DLD1 (cell line): ENCODE results near the gene NUCB1.
"Not testable (repeated sequence)": the region's sequence is repeated elsewhere in the genome, so short reads cannot be mapped to it uniquely, and the experiment has no call there.

Source experiments
- in situ Hi-C: cut with HindIII; loops from 2 replicates; pipeline ENCODE4 v1.10.0; 2017; ENCODE audit warnings: low sequenced_read_pairs

The NUCB1 gene

DNA sequence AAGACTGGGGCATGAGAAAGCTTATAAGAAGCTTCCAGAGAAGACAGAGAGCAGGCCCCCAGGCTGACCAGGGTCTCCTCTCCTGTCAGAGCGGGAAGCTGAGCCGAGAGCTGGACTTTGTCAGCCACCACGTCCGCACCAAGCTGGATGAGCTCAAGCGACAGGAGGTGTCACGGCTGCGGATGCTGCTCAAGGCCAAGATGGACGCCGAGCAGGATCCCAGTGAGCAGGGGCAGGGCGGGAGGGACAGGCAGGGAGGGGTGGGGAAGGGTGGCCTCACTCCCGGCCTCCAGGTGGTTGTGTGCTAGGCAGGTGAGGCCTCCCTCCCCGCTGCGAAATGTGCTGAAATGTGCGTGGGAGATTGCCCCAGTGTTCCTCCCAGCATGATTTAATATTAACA is 5.6 kb downstream of the NUCB1 start:
- in situ Hi-C loops = no loop called here

DNA sequence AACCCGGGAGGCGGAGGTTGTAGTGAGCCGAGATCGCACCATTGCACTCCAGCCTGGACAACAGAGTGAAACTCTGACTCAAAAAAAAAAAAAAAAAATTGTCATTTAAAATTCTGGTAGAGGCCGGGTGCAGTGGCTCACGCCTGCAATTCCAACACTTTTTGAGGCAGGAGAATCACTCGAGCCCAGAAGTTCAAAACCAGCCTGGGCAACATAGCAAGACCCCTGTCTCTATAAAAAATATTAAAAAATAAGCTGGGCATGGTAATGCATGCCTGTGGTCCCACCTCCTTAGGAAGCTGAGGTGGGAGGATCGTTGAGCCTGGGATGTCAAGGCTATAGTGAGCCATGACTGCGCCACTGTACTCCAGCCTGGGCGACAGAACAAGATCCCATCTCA is 6.2 kb downstream of the NUCB1 start:
- in situ Hi-C loops = no loop called here

DNA sequence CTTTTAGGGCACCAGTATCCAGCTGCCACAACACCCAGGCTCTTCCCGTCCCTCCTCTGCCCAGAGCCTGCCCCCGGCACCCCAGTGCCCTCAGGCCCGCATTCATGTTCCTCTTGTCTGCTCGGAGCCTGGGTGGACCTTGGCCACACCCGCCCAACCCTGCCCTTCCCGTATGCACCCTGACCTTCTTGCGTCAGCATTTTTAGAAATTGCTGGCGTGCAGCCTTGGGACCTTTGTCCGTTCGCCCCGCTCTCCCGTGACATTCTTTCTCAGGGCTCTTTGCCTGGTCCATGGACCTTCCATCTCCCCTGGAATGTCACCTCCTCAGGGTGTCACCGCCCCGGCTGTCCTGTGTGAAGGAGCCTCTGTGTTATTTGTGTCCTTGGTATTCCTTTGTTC is 7.6 kb downstream of the NUCB1 start:
- in situ Hi-C loops = no loop called here

DNA sequence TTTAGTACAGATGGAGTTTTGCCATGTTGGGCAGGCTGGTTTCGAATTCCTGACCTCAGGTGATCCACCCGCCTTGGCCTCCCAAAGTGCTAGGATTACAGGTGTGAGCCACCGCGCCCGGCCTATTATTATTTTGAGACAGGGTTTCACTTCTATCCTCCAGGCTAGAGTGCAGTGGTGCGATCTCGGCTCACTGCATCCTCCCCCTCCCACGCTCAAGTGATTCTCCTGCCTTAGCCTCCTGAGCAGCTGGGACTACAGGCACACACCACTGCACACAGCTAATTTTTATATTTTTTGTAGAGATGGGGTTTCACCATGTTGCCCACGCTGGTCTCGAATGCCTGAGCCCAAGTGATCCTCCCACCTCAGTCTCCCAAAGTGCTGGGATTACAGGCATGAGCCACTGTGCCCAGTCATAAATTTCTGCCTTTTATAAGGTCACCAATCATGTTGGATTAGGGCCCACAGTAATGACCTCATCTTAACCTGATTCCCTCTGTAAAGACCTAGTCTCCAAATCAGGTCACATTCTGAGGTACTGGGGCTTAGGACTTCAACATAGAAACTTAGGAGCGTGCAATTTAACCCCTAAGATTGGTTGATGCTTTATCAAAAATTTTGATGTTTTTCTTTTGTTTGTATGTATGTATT is 9.4 kb downstream of the NUCB1 start:
- in situ Hi-C loops = not testable (repeated sequence)

- in situ Hi-C loops = no loop called here
Measured at GRCh38 chr19:48910803-48911202, 10.7 kb downstream of the NUCB1 start.

DNA sequence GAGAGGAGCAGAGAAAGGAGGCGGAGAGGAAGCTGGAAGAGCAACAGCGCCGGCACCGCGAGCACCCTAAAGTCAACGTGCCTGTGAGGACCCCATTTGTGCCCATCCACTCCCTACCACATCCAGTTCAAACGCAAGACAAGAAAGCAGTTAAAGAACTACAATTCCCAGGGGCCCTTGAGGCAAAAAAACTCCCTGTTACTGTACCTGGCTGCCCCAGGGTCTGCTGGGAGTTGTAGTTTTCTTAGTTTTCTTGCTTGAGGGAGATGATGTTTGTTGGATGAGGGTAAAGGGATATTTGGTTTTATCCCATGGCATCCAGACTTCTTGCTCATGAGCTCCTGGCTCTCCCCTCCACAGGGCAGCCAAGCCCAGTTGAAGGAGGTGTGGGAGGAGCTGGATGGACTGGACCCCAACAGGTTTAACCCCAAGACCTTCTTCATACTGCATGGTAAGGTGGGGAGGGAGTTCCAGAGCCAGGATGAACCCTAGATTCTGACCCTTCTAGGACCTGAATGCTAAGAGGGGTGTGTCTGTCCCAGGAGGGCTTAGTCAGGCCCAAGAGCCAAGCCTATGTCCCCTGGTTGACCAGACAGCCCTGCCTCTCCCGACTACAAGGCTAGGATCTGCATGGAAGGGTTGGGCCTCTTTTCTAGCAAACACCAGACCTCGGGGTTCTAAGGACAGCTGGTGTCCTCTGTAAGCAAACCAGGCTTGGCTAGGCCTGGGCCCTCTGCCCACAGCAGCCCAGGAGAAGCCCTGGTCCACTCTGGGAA is 13.2 kb downstream of the NUCB1 start:
- in situ Hi-C loops = no loop called here

- in situ Hi-C loops = no loop called here
Measured at GRCh38 chr19:48914181-48914580, 14.1 kb downstream of the NUCB1 start.

DNA sequence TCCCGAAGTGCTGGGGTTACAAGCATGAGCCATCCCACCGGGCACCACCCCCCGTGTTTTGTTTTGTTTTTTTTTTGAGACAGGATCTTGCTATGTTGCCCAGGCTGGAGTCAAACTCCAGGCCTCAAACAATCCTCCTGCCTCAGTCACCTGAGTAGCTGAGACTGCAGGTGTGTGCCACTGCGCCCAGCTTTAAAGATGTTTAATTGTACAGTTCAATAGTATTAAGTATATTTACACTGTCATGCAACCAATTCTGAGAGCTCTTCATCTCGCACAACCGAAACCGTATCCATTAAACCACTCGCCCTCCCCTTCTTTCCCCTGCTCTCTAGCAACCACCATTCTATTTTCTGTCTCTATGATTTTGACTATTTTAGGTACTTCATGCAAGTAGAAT is 15.6 kb downstream of the NUCB1 start:
- in situ Hi-C loops = no loop called here

DNA sequence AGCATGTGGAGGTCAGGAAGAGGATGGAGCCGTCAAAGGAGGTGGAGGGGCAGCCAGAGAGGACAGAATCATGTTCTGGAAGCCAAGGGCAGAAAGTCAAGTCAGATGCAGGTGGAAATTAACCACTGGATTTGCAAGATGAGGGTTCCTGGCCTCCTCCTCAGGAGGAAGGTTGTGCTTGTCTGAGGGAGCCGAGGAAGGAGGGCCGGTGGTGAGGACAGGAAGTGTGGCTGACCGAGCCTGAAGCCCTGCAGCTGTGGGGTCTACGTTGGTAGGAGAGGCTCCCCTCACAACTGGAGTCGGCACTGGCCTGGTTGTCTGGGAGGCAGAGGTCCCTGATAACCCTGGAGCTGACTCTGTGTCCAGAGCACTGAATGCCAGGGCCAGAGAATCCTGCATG is 18.0 kb downstream of the NUCB1 start:
- in situ Hi-C loops = no loop called here

DNA sequence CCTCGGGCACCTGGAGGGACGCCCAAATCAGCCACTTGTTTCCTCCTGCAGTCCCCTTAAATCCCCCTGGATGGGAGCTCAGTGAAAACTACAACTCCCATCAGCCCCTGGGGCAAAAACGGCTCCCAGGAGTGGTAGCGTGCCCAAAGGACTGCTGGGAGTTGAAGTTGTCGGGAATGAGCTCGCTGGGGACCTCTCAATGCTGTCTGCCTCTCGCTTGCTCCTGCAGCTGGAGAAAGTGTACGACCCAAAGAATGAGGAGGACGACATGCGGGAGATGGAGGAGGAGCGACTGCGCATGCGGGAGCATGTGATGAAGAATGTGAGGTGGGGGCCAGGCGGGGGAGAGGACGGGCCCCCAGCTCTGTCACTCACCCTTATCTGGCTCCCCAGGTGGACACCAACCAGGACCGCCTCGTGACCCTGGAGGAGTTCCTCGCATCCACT is 18.7 kb downstream of the NUCB1 start:
- in situ Hi-C loops = no loop called here

GRCh38 chr19:48919271-48919670 is 19.2 kb downstream of the NUCB1 start:
- in situ Hi-C loops = not testable (repeated sequence)

DNA sequence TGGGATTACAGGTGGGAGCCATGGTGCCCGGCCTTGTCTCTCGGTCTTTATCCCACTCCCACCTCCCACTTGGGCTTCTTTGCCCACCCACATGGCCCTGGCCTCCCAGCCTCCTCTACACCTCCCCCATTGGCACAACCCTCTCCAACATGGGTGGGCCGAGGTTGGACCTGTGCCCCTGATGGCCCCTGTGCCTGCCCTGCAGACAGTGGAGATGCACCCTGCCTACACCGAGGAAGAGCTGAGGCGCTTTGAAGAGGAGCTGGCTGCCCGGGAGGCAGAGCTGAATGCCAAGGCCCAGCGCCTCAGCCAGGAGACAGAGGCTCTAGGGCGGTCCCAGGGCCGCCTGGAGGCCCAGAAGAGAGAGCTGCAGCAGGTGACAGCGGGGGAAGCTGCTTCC is 20.8 kb downstream of the NUCB1 start:
- in situ Hi-C loops = no loop called here

DNA sequence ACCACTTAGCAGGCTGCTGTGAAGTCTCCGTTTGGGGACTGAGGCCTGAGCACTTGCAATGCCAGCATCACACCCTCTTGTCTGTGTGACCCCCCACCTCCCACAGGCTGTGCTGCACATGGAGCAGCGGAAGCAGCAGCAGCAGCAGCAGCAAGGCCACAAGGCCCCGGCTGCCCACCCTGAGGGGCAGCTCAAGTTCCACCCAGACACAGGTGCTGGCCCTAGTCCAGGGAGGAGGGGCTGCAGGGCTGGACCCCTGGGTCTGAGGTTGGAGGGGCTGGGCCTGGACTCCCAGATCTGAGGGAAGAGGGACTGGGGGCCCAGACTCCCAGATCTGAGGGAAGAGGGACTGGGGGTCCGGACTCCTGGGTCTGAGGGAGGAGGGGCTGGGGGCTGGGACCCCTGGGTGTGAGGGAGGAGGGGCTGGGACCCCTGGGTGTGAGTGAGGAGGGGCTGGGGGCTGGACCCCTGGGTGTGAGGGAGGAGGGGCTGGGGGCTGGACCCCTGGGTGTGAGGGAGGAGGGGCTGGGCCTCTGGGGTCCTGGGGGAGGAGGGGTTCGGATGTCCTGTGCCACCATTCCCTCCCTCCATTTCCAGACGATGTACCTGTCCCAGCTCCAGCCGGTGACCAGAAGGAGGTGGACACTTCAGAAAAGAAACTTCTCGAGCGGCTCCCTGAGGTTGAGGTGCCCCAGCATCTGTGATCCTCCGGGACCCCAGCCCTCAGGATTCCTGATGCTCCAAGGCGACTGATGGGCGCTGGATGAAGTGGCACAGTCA is 21.8 kb downstream of the NUCB1 start:
- in situ Hi-C loops = no loop called here

DNA sequence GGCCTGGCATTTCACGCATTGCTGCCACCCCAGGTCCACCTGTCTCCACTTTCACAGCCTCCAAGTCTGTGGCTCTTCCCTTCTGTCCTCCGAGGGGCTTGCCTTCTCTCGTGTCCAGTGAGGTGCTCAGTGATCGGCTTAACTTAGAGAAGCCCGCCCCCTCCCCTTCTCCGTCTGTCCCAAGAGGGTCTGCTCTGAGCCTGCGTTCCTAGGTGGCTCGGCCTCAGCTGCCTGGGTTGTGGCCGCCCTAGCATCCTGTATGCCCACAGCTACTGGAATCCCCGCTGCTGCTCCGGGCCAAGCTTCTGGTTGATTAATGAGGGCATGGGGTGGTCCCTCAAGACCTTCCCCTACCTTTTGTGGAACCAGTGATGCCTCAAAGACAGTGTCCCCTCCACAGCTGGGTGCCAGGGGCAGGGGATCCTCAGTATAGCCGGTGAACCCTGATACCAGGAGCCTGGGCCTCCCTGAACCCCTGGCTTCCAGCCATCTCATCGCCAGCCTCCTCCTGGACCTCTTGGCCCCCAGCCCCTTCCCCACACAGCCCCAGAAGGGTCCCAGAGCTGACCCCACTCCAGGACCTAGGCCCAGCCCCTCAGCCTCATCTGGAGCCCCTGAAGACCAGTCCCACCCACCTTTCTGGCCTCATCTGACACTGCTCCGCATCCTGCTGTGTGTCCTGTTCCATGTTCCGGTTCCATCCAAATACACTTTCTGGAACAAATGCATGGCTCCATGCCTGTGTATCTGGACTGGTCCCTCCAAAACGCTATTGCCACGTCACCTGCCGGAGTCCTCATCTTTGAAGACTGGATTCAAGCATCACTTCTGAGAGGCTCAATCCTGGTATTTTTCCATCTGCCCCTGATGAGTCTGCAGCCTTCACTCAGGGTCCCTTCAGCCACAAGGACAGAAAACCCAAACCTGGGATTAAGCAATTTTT is 22.7 kb downstream of the NUCB1 start:
- in situ Hi-C loops = no loop called here

GRCh38 chr19:48925240-48925843 is 25.2 kb downstream of the NUCB1 start:
- in situ Hi-C loops = no loop called here

DNA sequence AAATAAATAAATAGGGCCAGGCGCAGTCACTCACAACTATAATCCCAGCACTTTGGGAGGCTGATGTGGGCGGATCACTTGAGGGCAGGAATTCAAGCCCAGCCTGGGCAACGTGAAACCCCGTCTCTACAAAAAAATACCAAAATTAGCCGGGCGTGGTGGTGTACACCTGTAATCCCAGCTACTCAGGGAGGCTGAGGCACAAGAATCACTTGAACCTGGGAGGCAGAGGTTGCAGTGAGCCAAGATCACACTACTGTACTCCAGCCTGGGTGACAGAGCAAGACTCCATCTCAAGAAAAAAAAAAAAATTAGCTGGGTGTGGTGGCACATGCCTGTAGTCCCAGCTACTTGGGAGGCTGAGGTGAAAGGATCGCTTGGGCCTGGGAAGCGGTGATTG is 25.8 kb downstream of the NUCB1 start:
- in situ Hi-C loops = not testable (repeated sequence)

- in situ Hi-C loops = no loop called here
Measured at GRCh38 chr19:48926909-48927308, 26.8 kb downstream of the NUCB1 start.

DNA sequence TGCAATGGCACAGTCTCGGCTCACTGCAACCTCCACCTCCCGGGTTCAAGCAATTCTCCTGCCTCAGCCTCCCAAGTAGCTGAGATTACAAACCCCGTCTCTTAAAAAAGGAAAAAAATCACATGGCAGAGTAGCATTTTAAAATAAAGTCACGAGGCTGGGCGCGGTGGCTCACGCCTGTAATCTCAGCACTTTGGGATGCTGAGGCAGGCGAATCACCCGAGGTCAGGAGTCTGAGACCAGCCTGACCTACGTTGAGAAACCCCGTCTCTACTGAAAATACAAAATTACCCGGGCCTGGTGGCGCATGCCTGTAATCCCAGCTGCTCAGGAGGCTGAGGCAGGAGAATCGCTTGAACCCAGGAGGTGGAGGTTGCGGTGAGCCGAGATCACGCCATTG is 27.6 kb downstream of the NUCB1 start:
- in situ Hi-C loops = not testable (repeated sequence)

GRCh38 chr19:48928164-48929025 is 28.3 kb downstream of the NUCB1 start:
- in situ Hi-C loops = no loop called here
